HG02798 (cell line): ENCODE measurements around the gene SLC22A16.

Experiments used
- ATAC-seq: cut with Tn5 transposase; IDR thresholded peaks from one replicate; pipeline ENCODE4 v1.9.1; 2021; ENCODE audit warnings: mild to moderate bottlenecking; ENCODE audit not compliant: unreplicated experiment, poor library complexity

SLC22A16 gene

GRCh38 chr6:110410511-110410910 is 65.9 kb downstream of the SLC22A16 start:
- no peak for ATAC-seq

GRCh38 chr6:110409794-110410193 is 66.6 kb downstream of the SLC22A16 start:
- no peak for ATAC-seq

- ATAC-seq, result no peak
Measured at GRCh38 chr6:110408901-110409300, 67.5 kb downstream of the SLC22A16 start.

GRCh38 chr6:110404607-110405006 is 71.8 kb downstream of the SLC22A16 start:
- no peak for ATAC-seq

GRCh38 chr6:110401585-110402176 is 74.7 kb downstream of the SLC22A16 start:
- no peak for ATAC-seq

GRCh38 chr6:110400208-110400607 is 76.2 kb downstream of the SLC22A16 start:
- no peak for ATAC-seq

GRCh38 chr6:110399219-110400071 is 77.0 kb downstream of the SLC22A16 start:
- no peak for ATAC-seq

GRCh38 chr6:110398778-110399177 is 77.6 kb downstream of the SLC22A16 start:
- no peak for ATAC-seq

- no peak for ATAC-seq
Measured at GRCh38 chr6:110395221-110395620, 81.2 kb downstream of the SLC22A16 start.

- no peak for ATAC-seq
Measured at GRCh38 chr6:110394409-110394808, 82.0 kb downstream of the SLC22A16 start.

- no peak for ATAC-seq
Measured at GRCh38 chr6:110392727-110393126, 83.7 kb downstream of the SLC22A16 start.

- no peak for ATAC-seq
Measured at GRCh38 chr6:110390404-110390803, 86.0 kb downstream of the SLC22A16 start.

GRCh38 chr6:110389689-110390382 is 86.6 kb downstream of the SLC22A16 start:
- ATAC-seq, result no peak

- ATAC-seq, result no peak
Measured at GRCh38 chr6:110387986-110388385, 88.4 kb downstream of the SLC22A16 start.

- ATAC-seq, result no peak
Measured at GRCh38 chr6:110385458-110385863, 91.0 kb downstream of the SLC22A16 start.

- no peak for ATAC-seq
Measured at GRCh38 chr6:110378552-110378951, 97.9 kb downstream of the SLC22A16 start.
